ENCODE measurements around the gene PUM1.
"Not testable (repeated sequence)": the region's sequence is repeated elsewhere in the genome, so short reads cannot be mapped to it uniquely, and the experiment has no call there.

PUM1 gene

DNA sequence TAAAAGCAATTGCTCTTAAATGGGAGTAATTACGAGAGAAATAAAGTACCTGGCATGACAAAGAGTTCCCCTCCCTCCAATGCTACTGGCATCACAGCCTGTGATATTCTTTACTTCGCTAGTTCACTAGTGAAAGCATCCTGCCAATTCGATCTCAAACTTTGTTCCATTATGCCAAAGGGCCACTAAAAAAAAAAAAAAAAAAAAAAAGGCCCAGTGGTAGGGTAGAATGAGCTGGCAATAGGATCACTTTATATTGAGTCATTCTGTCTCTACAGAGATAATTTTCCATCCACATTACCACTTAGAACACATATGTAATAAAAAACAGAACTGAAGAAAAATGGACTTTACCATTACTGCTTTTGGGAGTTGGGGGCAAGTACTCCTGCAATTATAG is 11.2 kb downstream of the PUM1 start:
- Mint-ChIP-seq H3K27ac (peak overlapping the region; percentile 93), H3K4me3 (peak overlapping the region; percentile 8), H3K9me3 (no peaks in the 10 kb centered on the region), H3K36me3 (ENCODE audit: low read depth) (peaks cover 56% of the 10 kb centered on the region), H3K27me3 (no peaks in the 10 kb centered on the region), H3K4me1 (ENCODE audit: low read depth) (peaks cover 87% of the 10 kb centered on the region)

DNA sequence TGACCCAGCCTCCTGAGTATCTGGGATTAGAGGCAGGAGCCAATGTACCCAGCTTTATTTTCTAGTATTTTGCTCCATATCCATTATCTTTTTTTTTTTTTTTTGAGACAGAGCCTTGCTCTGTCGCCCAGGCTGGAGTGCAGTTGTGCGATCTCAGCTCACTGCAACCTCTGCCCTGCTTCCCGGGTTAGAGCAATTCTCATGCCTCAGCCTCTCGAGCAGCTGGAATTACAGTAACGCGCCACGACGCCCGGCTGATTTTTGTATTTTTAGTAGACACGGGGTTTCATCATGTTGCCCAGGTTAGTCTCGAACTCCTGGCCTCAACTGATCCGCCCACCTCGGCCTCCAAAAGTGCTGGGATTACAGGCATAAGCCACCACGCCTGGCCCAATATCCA is 12.9 kb downstream of the PUM1 start:
- peaks cover 42% of the 10 kb centered on the region for H3K36me3 Mint-ChIP-seq (ENCODE audit: low read depth)
- H3K27ac Mint-ChIP-seq, result peak overlapping the region; percentile 45
- not testable (repeated sequence) for H3K9me3 Mint-ChIP-seq, H3K27me3 Mint-ChIP-seq, H3K4me3 Mint-ChIP-seq
- H3K4me1 Mint-ChIP-seq (ENCODE audit: low read depth), result peaks cover 79% of the 10 kb centered on the region

DNA sequence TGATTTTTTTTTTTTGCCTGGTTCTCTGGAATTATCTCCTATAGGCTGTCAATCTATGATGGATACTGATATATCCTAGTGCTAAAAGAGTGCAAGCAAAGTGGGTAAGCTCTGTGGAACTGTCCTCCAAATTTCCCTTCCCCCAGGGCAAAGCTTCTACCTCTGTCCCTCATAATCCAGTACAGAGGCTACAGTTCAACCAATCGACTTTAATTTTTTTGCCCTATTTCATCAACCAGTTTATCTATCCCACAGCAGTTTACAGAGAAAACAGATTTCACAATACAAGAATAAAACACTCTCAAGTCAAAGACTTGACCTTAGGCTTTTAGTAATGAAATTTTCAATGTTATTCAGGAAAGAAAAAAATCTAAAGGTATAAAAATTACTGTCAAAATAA is 13.9 kb downstream of the PUM1 start:
- no peak overlapping the region for H3K4me3 Mint-ChIP-seq
- H3K9me3 Mint-ChIP-seq, result no peaks in the 10 kb centered on the region
- H3K36me3 Mint-ChIP-seq (ENCODE audit: low read depth), result peaks cover 48% of the 10 kb centered on the region
- no peaks in the 10 kb centered on the region for H3K27me3 Mint-ChIP-seq
- H3K4me1 Mint-ChIP-seq (ENCODE audit: low read depth), result peaks cover 79% of the 10 kb centered on the region
- H3K27ac Mint-ChIP-seq, result no peak overlapping the region

DNA sequence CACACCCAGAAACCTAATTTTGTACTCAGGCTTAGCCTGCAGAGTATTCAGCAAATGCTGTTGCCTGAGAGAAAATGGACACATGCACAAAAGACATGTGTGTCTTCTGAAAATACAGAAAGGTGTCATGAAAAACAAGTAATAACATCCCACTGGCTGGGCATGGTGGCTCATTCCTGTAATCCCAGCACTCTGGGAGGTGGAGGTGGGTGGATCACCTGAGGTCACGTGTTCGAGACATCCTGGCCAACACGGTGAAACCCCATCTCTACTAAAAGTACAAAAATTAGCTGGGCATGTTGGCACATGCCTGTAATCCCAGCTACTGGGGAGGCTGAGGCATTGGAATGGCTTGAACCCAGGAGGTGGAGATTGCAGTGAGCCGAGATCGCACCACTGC is 18.0 kb downstream of the PUM1 start:
- not testable (repeated sequence) for H3K9me3 Mint-ChIP-seq, H3K27ac Mint-ChIP-seq, H3K27me3 Mint-ChIP-seq, H3K4me3 Mint-ChIP-seq
- Mint-ChIP-seq H3K4me1 (ENCODE audit: low read depth) (peaks cover 53% of the 10 kb centered on the region), H3K36me3 (ENCODE audit: low read depth) (peaks cover 48% of the 10 kb centered on the region)

DNA sequence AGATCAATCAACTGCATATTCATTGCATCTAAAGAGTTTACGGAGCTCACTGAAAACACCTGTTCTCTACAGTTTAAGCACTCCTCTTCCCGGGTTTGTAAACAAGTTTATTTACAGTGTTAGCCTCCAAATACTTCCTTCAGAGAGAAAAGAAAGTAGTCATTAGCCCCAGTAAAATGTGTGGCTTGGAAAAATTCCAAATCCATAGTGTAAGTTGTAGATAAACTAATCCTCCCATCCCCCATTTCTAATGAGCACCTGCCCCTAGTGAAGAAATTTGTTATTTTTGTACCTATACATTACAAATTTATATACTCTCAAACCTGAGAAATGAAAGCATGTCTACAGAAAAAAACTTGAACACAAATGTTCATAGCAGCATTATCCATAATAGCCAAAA is 21.9 kb downstream of the PUM1 start:
- Mint-ChIP-seq H3K4me1 (ENCODE audit: low read depth) (peaks cover 47% of the 10 kb centered on the region), H3K9me3 (no peaks in the 10 kb centered on the region), H3K27me3 (no peaks in the 10 kb centered on the region), H3K36me3 (ENCODE audit: low read depth) (peaks cover 54% of the 10 kb centered on the region), H3K4me3 (no peak overlapping the region), H3K27ac (no peak overlapping the region)

DNA sequence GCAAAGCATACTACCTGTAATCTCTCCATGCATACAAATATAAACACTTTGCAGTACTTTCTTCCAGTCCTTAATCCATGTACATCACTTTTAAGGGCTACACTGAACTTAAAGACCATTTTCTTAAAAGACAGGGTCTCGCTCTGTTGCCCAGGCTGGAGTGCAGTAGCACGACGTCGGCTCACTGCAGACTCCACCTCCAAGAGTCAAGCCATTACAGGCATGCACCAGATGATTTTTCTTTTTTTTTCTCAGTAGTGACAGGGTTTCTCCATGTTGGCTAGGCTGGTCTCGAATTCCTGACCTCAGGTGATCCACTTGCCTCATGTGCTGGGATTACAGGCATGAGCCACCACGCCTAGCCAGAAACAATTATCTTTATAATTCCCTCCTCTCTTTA is 22.9 kb downstream of the PUM1 start:
- H3K4me3 Mint-ChIP-seq, result no peak overlapping the region
- no peak overlapping the region for H3K27ac Mint-ChIP-seq
- H3K4me1 Mint-ChIP-seq (ENCODE audit: low read depth), result peaks cover 49% of the 10 kb centered on the region
- H3K9me3 Mint-ChIP-seq, result no peaks in the 10 kb centered on the region
- no peaks in the 10 kb centered on the region for H3K27me3 Mint-ChIP-seq
- peaks cover 61% of the 10 kb centered on the region for H3K36me3 Mint-ChIP-seq (ENCODE audit: low read depth)

DNA sequence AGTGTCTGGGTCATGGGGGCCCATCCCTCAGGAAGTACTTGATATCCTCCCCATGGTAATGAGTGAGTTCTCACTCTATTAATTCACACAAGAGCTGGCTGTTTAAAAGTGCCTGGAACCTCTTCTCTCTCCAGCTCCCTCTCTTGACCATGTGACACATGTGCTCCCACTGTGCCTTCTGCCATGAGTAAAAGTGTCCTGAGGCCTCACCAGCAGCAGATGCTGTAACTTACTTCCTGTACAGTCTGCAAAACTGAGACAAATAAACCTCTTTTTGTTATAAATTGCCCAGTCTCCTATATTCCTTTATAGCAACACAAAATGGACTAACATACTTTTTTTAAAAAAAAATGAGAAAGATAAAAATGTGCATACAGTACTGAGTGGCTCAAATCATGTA is 24.0 kb downstream of the PUM1 start:
- Mint-ChIP-seq H3K36me3 (ENCODE audit: low read depth) (peaks cover 59% of the 10 kb centered on the region), H3K9me3 (no peaks in the 10 kb centered on the region), H3K27me3 (no peaks in the 10 kb centered on the region), H3K4me1 (ENCODE audit: low read depth) (peaks cover 50% of the 10 kb centered on the region), H3K27ac (peak overlapping the region; percentile 16), H3K4me3 (no peak overlapping the region)

DNA sequence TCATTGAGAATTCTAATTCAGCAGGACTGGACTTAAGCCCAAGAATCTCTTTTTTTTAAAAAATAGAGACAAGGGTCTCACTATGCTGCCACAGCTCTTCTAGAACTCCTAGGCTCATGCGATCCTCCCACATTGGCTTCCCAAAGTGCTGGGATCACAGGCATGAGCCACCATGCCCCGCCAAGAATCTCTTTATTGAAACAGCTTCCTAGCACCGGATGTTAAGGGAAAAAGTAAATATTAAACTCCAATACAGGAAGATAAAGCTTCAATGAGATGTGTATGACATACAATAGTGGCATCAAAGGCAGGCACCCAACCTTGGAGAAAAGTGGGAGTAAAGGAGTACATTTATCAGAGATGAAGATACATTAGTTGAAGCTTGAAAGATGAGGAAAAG is 25.5 kb downstream of the PUM1 start:
- peaks cover 59% of the 10 kb centered on the region for H3K4me1 Mint-ChIP-seq (ENCODE audit: low read depth)

DNA sequence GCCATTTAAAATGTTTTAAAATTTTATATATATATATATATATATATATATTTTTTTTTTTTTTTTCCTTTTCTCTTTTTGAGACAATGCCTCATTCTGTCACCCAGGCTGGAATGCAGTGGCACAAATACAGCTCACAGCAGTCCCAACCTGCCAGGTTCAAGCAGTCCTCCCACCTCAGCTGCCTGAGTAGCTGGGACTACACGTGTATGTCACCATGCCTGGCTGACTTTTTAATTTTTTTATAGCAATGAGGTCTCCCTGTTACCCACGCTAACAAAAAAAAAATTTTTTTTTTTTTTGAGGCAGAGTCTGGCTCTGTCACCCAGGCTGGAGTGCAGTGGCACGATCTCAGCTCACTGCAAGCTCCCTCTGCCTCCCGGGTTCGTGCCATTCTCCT is 26.6 kb downstream of the PUM1 start:
- not testable (repeated sequence) for H3K27ac Mint-ChIP-seq, H3K4me3 Mint-ChIP-seq, H3K9me3 Mint-ChIP-seq, H3K27me3 Mint-ChIP-seq
- Mint-ChIP-seq H3K36me3 (ENCODE audit: low read depth) (peaks cover 61% of the 10 kb centered on the region), H3K4me1 (ENCODE audit: low read depth) (peaks cover 69% of the 10 kb centered on the region)

More for the DNA sequence above, 25.5 kb downstream of the PUM1 start:
- Mint-ChIP-seq H3K36me3 (ENCODE audit: low read depth) (peaks cover 58% of the 10 kb centered on the region), H3K27ac (no peak overlapping the region), H3K4me3 (no peak overlapping the region), H3K27me3 (no peaks in the 10 kb centered on the region), H3K9me3 (no peaks in the 10 kb centered on the region)

DNA sequence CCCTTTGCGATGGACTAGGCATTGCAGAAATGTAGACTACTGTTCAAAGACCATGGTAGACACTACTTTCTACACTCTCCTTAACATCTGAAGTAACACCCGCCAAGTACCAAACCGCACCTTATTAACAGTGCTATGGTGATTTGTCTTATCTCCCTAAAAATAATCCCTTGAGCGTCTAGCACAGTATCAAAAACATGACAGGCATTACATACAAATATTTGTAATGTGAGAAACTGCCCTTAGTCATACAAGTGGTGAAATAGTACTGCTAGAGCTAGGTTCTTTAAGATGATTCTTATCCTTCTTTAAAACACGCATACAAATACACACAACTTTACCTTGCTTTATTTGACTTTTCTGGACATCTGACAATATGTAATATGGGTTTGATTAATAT is 27.2 kb downstream of the PUM1 start:
- Mint-ChIP-seq H3K4me3 (no peak overlapping the region), H3K27ac (no peak overlapping the region), H3K9me3 (no peaks in the 10 kb centered on the region), H3K27me3 (no peaks in the 10 kb centered on the region), H3K36me3 (ENCODE audit: low read depth) (peaks cover 55% of the 10 kb centered on the region), H3K4me1 (ENCODE audit: low read depth) (peaks cover 70% of the 10 kb centered on the region)

DNA sequence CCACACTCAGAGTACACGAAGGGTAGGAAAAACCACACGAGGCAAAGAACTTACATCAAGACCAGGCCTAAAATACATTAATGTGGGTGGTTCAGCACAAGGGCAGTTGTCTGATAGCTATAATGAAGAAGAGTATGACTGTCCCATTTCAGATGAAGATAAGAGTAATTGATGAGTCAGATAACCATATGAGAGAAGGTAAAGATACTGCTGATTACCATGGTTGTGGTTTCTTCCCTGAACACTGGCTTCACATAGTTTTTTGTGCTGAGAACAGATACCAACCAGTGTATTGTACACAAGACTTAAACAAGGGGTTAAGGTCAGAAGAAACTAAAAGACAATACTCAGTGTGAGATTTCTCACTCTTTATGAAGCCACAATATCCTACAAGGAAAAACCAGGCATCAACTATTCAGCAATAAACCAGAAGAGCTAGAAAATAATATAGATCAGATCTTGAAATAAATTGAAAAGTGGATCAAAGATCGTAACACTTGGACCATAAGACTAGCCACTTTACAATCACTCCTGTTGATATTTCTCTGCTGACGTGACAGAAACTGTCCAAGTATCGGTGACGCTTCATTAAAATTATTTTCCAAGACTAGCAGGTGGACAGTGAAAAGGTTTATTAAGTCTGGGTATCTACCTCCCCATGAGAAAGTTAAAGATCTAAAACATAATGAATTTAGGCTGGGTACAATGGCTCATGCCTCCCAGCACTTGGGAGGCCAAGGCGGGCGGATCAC is 28.6 kb downstream of the PUM1 start:
- Mint-ChIP-seq H3K27me3 (no peaks in the 10 kb centered on the region), H3K4me1 (ENCODE audit: low read depth) (peaks cover 76% of the 10 kb centered on the region), H3K9me3 (no peaks in the 10 kb centered on the region), H3K4me3 (peak overlapping the region; percentile 23), H3K27ac (peak overlapping the region; percentile 82), H3K36me3 (ENCODE audit: low read depth) (peaks cover 48% of the 10 kb centered on the region)

DNA sequence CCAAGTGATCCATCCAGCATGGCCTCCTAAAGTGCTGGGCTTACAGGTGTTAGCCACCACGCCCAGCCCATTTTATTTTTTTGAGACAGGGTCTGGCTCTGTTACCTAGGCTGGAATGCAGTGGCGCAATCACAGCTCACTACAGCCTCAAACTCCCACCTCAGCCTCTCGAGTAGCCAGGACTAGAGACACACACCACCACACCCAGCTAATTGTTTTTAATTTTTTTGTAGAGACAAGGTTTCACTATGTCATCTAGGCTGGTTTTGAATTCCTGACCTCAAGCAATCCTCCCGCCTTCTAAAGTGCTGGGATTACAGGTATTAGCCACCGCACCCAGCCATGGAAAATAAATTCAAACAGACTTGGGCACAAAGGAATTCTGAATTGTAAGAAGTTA is 31.9 kb downstream of the PUM1 start:
- Mint-ChIP-seq H3K9me3 (no peaks in the 10 kb centered on the region), H3K27me3 (no peaks in the 10 kb centered on the region), H3K27ac (no peak overlapping the region), H3K4me3 (no peak overlapping the region), H3K4me1 (ENCODE audit: low read depth) (peaks cover 95% of the 10 kb centered on the region), H3K36me3 (ENCODE audit: low read depth) (peaks cover 50% of the 10 kb centered on the region)

DNA sequence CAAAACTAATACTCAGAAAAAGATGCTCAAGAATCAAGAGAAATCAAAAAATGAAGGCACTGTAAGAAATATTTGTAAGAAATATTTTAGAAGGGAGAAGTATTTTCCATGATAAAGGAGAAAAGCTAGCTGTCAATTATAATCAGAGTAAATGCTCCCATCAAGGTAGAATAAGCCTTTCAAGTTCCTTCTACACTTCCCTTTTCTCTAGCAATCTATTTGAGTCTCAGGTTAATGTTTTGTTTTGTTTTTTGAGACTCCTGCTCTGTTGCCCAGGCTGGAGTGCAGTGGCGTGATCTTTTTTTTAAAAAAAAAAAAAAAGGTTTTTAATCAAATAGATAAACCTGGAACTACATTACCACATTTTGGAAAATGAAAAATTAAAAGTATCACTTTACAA is 33.3 kb downstream of the PUM1 start:
- peaks cover 55% of the 10 kb centered on the region for H3K36me3 Mint-ChIP-seq (ENCODE audit: low read depth)
- H3K4me1 Mint-ChIP-seq (ENCODE audit: low read depth), result peaks cover 95% of the 10 kb centered on the region
- H3K27me3 Mint-ChIP-seq, result no peaks in the 10 kb centered on the region
- H3K9me3 Mint-ChIP-seq, result no peaks in the 10 kb centered on the region
- no peak overlapping the region for H3K4me3 Mint-ChIP-seq
- no peak overlapping the region for H3K27ac Mint-ChIP-seq

DNA sequence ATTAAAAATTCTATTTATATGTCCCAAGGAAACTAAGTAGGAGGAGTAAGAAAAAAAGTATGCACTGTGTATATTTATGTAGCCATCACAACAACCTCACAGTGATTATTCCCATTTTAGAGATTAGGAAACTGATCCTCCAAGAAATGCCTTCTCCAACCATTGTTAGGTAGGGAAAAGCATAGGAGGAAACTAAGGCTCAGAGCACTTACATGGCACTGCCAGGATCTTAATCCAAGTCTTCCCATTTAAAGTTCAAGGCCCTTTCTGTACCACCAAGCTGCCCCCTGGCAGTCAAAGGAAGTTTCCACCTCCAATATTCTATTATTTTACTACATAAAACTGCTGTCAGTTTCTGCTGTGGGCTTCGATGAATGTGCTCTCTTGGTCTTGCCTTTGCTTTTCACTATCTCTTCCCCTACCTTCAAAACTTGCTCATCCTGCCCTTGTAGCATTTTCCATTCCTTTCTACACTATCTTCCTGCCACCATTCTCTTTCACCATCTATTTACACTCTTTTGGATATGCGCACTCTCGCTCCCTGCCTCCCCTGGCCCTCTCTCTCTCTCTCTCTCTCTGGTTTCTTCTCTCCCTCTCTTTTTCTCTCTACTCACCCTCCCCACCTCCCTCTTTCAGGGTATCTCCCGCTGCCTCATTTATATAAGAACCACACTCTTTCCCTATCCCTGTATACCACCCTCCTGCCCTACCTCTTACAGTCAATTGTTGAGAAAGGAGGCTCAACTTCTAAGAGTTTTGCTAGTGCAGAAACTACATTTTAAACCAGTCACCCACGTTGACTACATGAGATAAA is 34.0 kb downstream of the PUM1 start:
- no peaks in the 10 kb centered on the region for H3K9me3 Mint-ChIP-seq
- peaks cover 53% of the 10 kb centered on the region for H3K36me3 Mint-ChIP-seq (ENCODE audit: low read depth)
- H3K4me3 Mint-ChIP-seq, result no peak overlapping the region
- H3K27ac Mint-ChIP-seq, result peak overlapping the region; percentile 13
- H3K4me1 Mint-ChIP-seq (ENCODE audit: low read depth), result peaks cover 93% of the 10 kb centered on the region
- no peaks in the 10 kb centered on the region for H3K27me3 Mint-ChIP-seq

DNA sequence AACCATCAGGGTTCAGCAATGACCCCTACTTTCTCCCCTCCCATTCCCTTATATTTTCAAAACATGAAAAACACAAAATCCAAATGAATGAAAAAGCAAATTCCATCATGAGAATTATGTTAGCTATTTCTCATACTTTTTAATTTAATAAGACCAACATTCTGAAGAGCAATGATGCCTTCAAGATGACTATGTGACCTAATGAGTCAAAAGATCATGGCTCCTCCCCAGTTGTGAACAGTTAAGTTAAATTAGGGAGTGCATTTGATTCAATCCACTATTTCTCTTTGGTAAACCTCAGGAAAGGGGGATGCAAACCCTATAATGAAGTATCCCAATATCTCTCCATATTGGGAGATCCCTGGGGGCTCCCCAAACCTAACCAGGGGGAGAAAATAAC is 36.5 kb downstream of the PUM1 start:
- H3K36me3 Mint-ChIP-seq (ENCODE audit: low read depth), result peaks cover 62% of the 10 kb centered on the region
- peak overlapping the region; percentile 86 for H3K27ac Mint-ChIP-seq
- H3K4me3 Mint-ChIP-seq, result peak overlapping the region; percentile 58
- H3K27me3 Mint-ChIP-seq, result no peaks in the 10 kb centered on the region
- H3K9me3 Mint-ChIP-seq, result no peaks in the 10 kb centered on the region
- peaks cover 96% of the 10 kb centered on the region for H3K4me1 Mint-ChIP-seq (ENCODE audit: low read depth)
